Measurements from ENCODE around the gene RRP8.

RRP8 gene

GRCh38 chr11:6567371-6567745, 36.1 kb downstream of the RRP8 start:
- no peak for DNase-seq (ENCODE audit: low spot score)

GRCh38 chr11:6566704-6567370, 36.6 kb downstream of the RRP8 start:
- DNase-seq (ENCODE audit: low spot score) = no peak

GRCh38 chr11:6565988-6566703, 37.3 kb downstream of the RRP8 start:
- DNase-seq (ENCODE audit: low spot score) = no peak

- no peak for DNase-seq (ENCODE audit: low spot score)
Observed at GRCh38 chr11:6565325-6565724, 38.1 kb downstream of the RRP8 start.

GRCh38 chr11:6563667-6564066, 39.7 kb downstream of the RRP8 start:
- DNase-seq (ENCODE audit: low spot score) = no peak

GRCh38 chr11:6563121-6563619, 40.2 kb downstream of the RRP8 start:
- no peak for DNase-seq (ENCODE audit: low spot score)

GRCh38 chr11:6561288-6561687, 42.1 kb downstream of the RRP8 start:
- DNase-seq (ENCODE audit: low spot score) = no peak

- no peak for DNase-seq (ENCODE audit: low spot score)
Observed at GRCh38 chr11:6559369-6559768, 44.0 kb downstream of the RRP8 start.

GRCh38 chr11:6557761-6558674, 45.4 kb downstream of the RRP8 start:
- DNase-seq (ENCODE audit: low spot score) = no peak

- DNase-seq (ENCODE audit: low spot score) = no peak
Observed at GRCh38 chr11:6557063-6557462, 46.4 kb downstream of the RRP8 start.

GRCh38 chr11:6556139-6556949, 47.1 kb downstream of the RRP8 start:
- no peak for DNase-seq (ENCODE audit: low spot score)

GRCh38 chr11:6554828-6555706, 48.3 kb downstream of the RRP8 start:
- no peak for DNase-seq (ENCODE audit: low spot score)

- no peak for DNase-seq (ENCODE audit: low spot score)
Observed at GRCh38 chr11:6553634-6554033, 49.8 kb downstream of the RRP8 start.

GRCh38 chr11:6548641-6549040, 54.8 kb downstream of the RRP8 start:
- no peak for DNase-seq (ENCODE audit: low spot score)

- DNase-seq (ENCODE audit: low spot score) = no peak
Observed at GRCh38 chr11:6548121-6548520, 55.3 kb downstream of the RRP8 start.

- no peak for DNase-seq (ENCODE audit: low spot score)
Observed at GRCh38 chr11:6547177-6547576, 56.2 kb downstream of the RRP8 start.

- DNase-seq (ENCODE audit: low spot score) = no peak
Observed at GRCh38 chr11:6546735-6547134, 56.7 kb downstream of the RRP8 start.

- no peak for DNase-seq (ENCODE audit: low spot score)
Observed at GRCh38 chr11:6545917-6546605, 57.4 kb downstream of the RRP8 start.

All from CD4-positive, alpha-beta T cell treated with Interleukin-2 at 100 ng/mL for 4 hours (primary cell).